IPS DF 4.7 (cell line): Measurements from ENCODE around the gene RGS3.

Experiments used
- DNase-seq: peaks from one replicate; pipeline ENCODE4 v3.0.0-alpha.2; 2013; ENCODE audit warnings: low spot score; ENCODE audit errors: extremely low read depth

Gene RGS3

GRCh38 chr9:113529336-113530009 lies 65.9 kb downstream of the RGS3 start:
- no peak for DNase-seq

GRCh38 chr9:113530022-113530635 lies 66.6 kb downstream of the RGS3 start:
- no peak for DNase-seq

- DNase-seq = no peak
Observed at GRCh38 chr9:113530942-113531341, 67.4 kb downstream of the RGS3 start.

GRCh38 chr9:113531919-113532808 lies 68.6 kb downstream of the RGS3 start:
- DNase-seq = no peak

- no peak for DNase-seq
Observed at GRCh38 chr9:113532809-113533190, 69.3 kb downstream of the RGS3 start.

GRCh38 chr9:113533335-113534225 lies 70.1 kb downstream of the RGS3 start:
- no peak for DNase-seq

GRCh38 chr9:113535756-113536155 lies 72.2 kb downstream of the RGS3 start:
- DNase-seq = no peak

- no peak for DNase-seq
Observed at GRCh38 chr9:113536166-113536482, 72.6 kb downstream of the RGS3 start.

GRCh38 chr9:113536483-113537228 lies 73.1 kb downstream of the RGS3 start:
- no peak for DNase-seq

- no peak for DNase-seq
Observed at GRCh38 chr9:113537229-113537810, 73.8 kb downstream of the RGS3 start.

GRCh38 chr9:113538131-113538530 lies 74.6 kb downstream of the RGS3 start:
- DNase-seq = no peak

- DNase-seq = no peak
Observed at GRCh38 chr9:113538701-113539430, 75.3 kb downstream of the RGS3 start.

- DNase-seq = no peak
Observed at GRCh38 chr9:113540466-113540865, 76.9 kb downstream of the RGS3 start.

- peak; percentile 68 for DNase-seq
Observed at GRCh38 chr9:113541019-113541900, 77.7 kb downstream of the RGS3 start.

GRCh38 chr9:113542006-113542405 lies 78.5 kb downstream of the RGS3 start:
- no peak for DNase-seq

GRCh38 chr9:113542741-113543140 lies 79.2 kb downstream of the RGS3 start:
- no peak for DNase-seq

GRCh38 chr9:113543296-113543981 lies 79.9 kb downstream of the RGS3 start:
- no peak for DNase-seq

- DNase-seq = no peak
Observed at GRCh38 chr9:113543982-113544303, 80.4 kb downstream of the RGS3 start.
